Caco-2 (cell line): ENCODE data around the gene KLC1. TPM values are rescaled to one million over a fixed set of nuclear protein-coding genes. Genes with fewer than 3 reads are reported as not detected.

Experiments
- BruUV-seq: library from RNA; stranded (reverse); fragments of 400-500 nt; replicated peaks from 2 replicates; lab custom pipeline; 2021; lab: Mats Ljungman, UMichigan
- CTCF ChIA-PET: fragments of 300-600 bp; sonication (Branson Sonifier 250); formaldehyde crosslinking; loops from one replicate; lab custom pipeline; 2022; ENCODE audit warnings: antibody characterized with exemption; lab: Charles Lee
- POLR2A ChIA-PET: fragments of 300-600 bp; sonication (Branson Sonifier 250); formaldehyde crosslinking; loops from one replicate; lab custom pipeline; 2022; ENCODE audit warnings: antibody characterized with exemption; lab: Charles Lee
- DNase-seq, 2 experiments: peaks; one replicate each; pipeline versions ENCODE4 v3.0.0 to v3.0.0-alpha.2; 2020 to 2022
- H3K27me3 ChIP-seq: replicated peaks from 2 replicates; pipeline ENCODE4 v1.6.0; 2011; ENCODE audit warnings: low read length; ENCODE audit not compliant: control insufficient read depth, insufficient read depth
- H3K36me3 ChIP-seq: 2 replicates; pipeline ENCODE4 v1.5.1; 2011; ENCODE audit warnings: low read length; ENCODE audit not compliant: control insufficient read depth, insufficient read depth
- H3K4me1 ChIP-seq: fragments of 250-450 bp; sonication (Bioruptor Pico); 2 replicates; pipeline ENCODE4 v1.5.1; 2020; ENCODE audit warnings: mild to moderate bottlenecking
- H3K4me3 ChIP-seq: 2 replicates; pipeline ENCODE4 v1.5.1; 2011; ENCODE audit warnings: low read depth, mild to moderate bottlenecking, control low read depth, low read length
- H3K9me3 ChIP-seq: fragments of 250-450 bp; sonication (Bioruptor Pico); 2 replicates; pipeline ENCODE4 v1.5.1; 2020; ENCODE audit warnings: mild to moderate bottlenecking, moderate library complexity
- H3K27ac Mint-ChIP-seq: one replicate; pipeline ENCODE4 v1.8.0; 2022; ENCODE audit warnings: mixed read lengths; ENCODE audit not compliant: unreplicated experiment
- H3K27me3 Mint-ChIP-seq: one replicate; pipeline ENCODE4 v1.8.0; 2022; ENCODE audit warnings: mixed read lengths; ENCODE audit not compliant: insufficient read depth, unreplicated experiment
- H3K36me3 Mint-ChIP-seq: one replicate; pipeline ENCODE4 v1.8.0; 2022; ENCODE audit warnings: mild to moderate bottlenecking, mixed read lengths; ENCODE audit not compliant: insufficient read depth, unreplicated experiment
- H3K4me1 Mint-ChIP-seq: one replicate; pipeline ENCODE4 v1.8.0; 2022; ENCODE audit warnings: low read depth, mixed read lengths; ENCODE audit not compliant: unreplicated experiment
- H3K4me3 Mint-ChIP-seq: one replicate; pipeline ENCODE4 v1.8.0; 2022; ENCODE audit warnings: mild to moderate bottlenecking, moderate library complexity, mixed read lengths; ENCODE audit not compliant: unreplicated experiment
- H3K9me3 Mint-ChIP-seq: one replicate; pipeline ENCODE4 v1.8.0; 2022; ENCODE audit warnings: mixed read lengths; ENCODE audit not compliant: unreplicated experiment
- intact Hi-C: fragments of 100-400 bp; cut with micrococcal nuclease; formaldehyde crosslinking; loops from one replicate; pipeline ENCODE4 v1.10.0; 2022; ENCODE audit not compliant: unreplicated experiment
- total RNA-seq: library from RNA; stranded (reverse); gene quantifications from 2 replicates; pipeline ENCODE4 v1.2.3, GENCODE V29; 2022
- TF ChIP-seq, protein P1 (sequence below), 2 experiments: fragments of 200-600 bp in 1 of 2; IDR thresholded peaks; 1 replicate in 1 of 2; 2 replicates in 1 of 2; pipeline versions ENCODE4 v1.5.1 to v1.8.0; 2011 to 2022; ENCODE audit warnings: antibody characterized with exemption in 1 of 2, control low read depth in 1 of 2, inconsistent platforms in 1 of 2, low read depth in 1 of 2, low read length in 1 of 2, mild to moderate bottlenecking in 1 of 2, moderate library complexity in 1 of 2; ENCODE audit not compliant: insufficient read depth in 1 of 2, severe bottlenecking in 1 of 2, unreplicated experiment in 1 of 2

KLC1 gene
- total RNA-seq, 1 experiment from 2014 or later = 110 TPM

DNA sequence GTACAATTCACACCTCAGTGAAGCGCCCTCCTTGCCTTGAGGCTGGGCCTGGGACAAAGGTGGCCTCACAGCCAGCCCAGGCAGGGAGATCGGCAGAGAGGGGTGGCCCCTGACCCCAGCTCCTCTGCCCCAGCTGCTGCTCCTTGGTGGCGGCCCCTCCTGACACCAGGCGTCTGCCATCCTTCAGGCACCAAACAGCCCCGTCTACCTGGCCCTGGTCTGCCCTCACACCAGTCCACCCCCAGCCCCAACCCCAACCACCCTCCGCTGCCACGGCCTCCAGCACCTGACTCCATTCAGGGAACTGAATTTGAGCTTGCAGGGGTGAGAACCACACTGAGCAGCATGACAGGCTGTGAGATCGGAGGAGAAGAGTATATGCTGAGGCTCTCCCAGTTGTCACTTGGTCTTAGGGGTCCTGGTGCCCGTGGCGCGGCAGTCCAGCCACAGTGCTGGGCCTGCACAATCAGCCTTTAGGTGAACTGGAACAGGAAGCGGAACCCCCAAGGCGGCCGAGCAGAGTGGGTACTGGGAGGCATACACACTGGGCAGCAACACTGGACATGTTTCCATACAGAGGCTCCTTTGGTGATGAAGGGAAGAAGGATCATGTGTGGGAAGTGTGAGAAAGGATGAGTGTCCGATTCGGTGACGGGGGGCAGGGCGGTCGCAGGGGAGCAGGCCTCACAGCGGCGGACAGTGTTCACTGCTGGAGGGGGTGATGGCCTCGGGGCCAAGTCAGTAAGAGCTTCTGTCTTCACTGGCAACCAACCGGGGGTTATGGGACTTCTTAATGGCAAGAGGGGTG lies 105.3 kb downstream of the KLC1 start:
- CTCF ChIA-PET = no interaction called here
- TF ChIP-seq, protein P1, sequence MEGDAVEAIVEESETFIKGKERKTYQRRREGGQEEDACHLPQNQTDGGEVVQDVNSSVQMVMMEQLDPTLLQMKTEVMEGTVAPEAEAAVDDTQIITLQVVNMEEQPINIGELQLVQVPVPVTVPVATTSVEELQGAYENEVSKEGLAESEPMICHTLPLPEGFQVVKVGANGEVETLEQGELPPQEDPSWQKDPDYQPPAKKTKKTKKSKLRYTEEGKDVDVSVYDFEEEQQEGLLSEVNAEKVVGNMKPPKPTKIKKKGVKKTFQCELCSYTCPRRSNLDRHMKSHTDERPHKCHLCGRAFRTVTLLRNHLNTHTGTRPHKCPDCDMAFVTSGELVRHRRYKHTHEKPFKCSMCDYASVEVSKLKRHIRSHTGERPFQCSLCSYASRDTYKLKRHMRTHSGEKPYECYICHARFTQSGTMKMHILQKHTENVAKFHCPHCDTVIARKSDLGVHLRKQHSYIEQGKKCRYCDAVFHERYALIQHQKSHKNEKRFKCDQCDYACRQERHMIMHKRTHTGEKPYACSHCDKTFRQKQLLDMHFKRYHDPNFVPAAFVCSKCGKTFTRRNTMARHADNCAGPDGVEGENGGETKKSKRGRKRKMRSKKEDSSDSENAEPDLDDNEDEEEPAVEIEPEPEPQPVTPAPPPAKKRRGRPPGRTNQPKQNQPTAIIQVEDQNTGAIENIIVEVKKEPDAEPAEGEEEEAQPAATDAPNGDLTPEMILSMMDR (IDR thresholded peaks at IDR 0.05; ENCODE audit: insufficient read depth in 1 of 2, low read depth in 1 of 2, low read length in 1 of 2, severe bottlenecking in 1 of 2, unreplicated experiment in 1 of 2) = no peak
- H3K27me3 Mint-ChIP-seq = no peaks in the 10 kb centered on the region
- H3K4me1 Mint-ChIP-seq = no peaks in the 10 kb centered on the region
- no peaks in the 10 kb centered on the region for H3K9me3 Mint-ChIP-seq
- no peak for DNase-seq
- H3K27ac Mint-ChIP-seq = no peak overlapping the region
- POLR2A ChIA-PET = no interaction called here
- H3K9me3 ChIP-seq = no peaks in the 10 kb centered on the region
- no peaks in the 10 kb centered on the region for H3K4me1 ChIP-seq
- peaks cover 2% of the 10 kb centered on the region; the same call in 1 of the 2 replicates for H3K36me3 ChIP-seq
- no peak overlapping the region for H3K4me3 Mint-ChIP-seq
- intact Hi-C loops = no loop called here
- H3K4me3 ChIP-seq = no peak overlapping the region
- H3K36me3 Mint-ChIP-seq = peaks cover 23% of the 10 kb centered on the region
- BruUV-seq = no TSS peak
- H3K27me3 ChIP-seq = no peaks in the 10 kb centered on the region

DNA sequence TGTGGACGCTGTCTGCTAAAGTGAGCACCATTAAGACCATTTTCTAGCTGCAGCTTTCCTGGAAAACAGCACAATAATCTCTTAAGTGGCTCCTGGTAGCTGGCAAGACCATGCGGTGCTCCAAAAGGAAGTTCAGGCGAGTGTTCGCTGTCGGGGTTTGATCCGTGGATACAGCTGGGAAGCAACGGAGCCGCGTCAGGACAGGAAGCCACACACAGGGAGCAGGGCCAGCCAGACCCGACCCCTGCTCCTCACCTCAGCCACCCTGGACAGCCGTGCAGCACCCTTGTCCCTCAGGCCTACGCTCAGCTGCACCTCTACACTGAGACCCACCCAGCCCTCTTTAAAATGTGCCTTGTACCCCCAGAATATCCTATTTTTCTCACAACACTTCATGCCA lies 106.0 kb downstream of the KLC1 start:
- CTCF ChIA-PET = interaction anchor here (0.6 kb wide), 1 partner anchor 77 kb away, joined by 4 read pairs; no protein-coding TSS in a partner anchor
- Mint-ChIP-seq H3K4me3 (no peak overlapping the region), H3K27me3 (no peaks in the 10 kb centered on the region), H3K36me3 (peaks cover 17% of the 10 kb centered on the region), H3K9me3 (no peaks in the 10 kb centered on the region), H3K4me1 (no peaks in the 10 kb centered on the region), H3K27ac (no peak overlapping the region)
- Histone ChIP-seq H3K4me3 (no peak overlapping the region), H3K27me3 (no peaks in the 10 kb centered on the region), H3K4me1 (no peaks in the 10 kb centered on the region), H3K9me3 (no peaks in the 10 kb centered on the region), H3K36me3 (peaks cover 5% of the 10 kb centered on the region; the same call in 1 of the 2 replicates)
- no TSS peak for BruUV-seq
- intact Hi-C loops = no loop called here
- POLR2A ChIA-PET = no interaction called here
- TF ChIP-seq, protein P1 (IDR thresholded peaks at IDR 0.05; ENCODE audit: insufficient read depth in 1 of 2, low read depth in 1 of 2, low read length in 1 of 2, severe bottlenecking in 1 of 2, unreplicated experiment in 1 of 2) = no peak
- DNase-seq = no peak

DNA sequence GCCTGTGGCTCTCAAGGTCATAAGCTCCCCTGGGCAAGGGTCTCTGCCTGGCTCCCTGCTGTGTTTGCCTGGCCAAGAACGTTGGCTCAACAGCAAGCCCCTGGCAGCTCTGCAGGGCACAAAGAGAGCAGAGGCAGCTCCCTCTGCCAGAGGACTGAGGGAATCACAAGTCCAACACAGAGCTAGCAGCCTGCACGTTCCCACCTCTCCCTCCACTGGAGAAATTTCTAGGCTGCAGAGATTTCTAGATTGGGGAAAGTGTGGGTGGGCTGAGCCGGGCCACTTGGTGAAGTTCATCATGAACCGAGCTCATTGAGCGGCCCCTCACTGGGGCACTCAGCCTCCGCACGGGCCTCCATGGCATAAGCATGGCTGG lies 106.4 kb downstream of the KLC1 start:
- H3K9me3 Mint-ChIP-seq = no peaks in the 10 kb centered on the region
- TF ChIP-seq, protein P1 (IDR thresholded peaks at IDR 0.05; ENCODE audit: insufficient read depth in 1 of 2, low read depth in 1 of 2, low read length in 1 of 2, severe bottlenecking in 1 of 2, unreplicated experiment in 1 of 2) = no peak
- peaks cover 15% of the 10 kb centered on the region for H3K36me3 Mint-ChIP-seq
- no peak for DNase-seq
- no peaks in the 10 kb centered on the region for H3K4me1 Mint-ChIP-seq
- ChIA-PET CTCF (interaction anchor here (0.6 kb wide), 1 partner anchor 77 kb away, joined by 4 read pairs; no protein-coding TSS in a partner anchor), POLR2A (no interaction called here)
- no peaks in the 10 kb centered on the region for H3K27me3 ChIP-seq
- H3K36me3 ChIP-seq = peaks cover 5% of the 10 kb centered on the region; the same call in 1 of the 2 replicates
- BruUV-seq = no TSS peak
- H3K27ac Mint-ChIP-seq = no peak overlapping the region
- H3K9me3 ChIP-seq = no peaks in the 10 kb centered on the region
- no peak overlapping the region for H3K4me3 Mint-ChIP-seq
- no peaks in the 10 kb centered on the region for H3K27me3 Mint-ChIP-seq
- intact Hi-C loops = no loop called here
- no peak overlapping the region for H3K4me3 ChIP-seq
- H3K4me1 ChIP-seq = no peaks in the 10 kb centered on the region
